Kidney (tissue), 14 donors: Measurements from ENCODE around the gene INCA1. TPM values are rescaled to one million over a fixed set of nuclear protein-coding genes. Genes with fewer than 3 reads are reported as not detected.

Source experiments
- DNase-seq, 5 donors: peaks; one replicate each; pipeline ENCODE4 v3.0.0-alpha.2; 2013 to 2020
- FAIRE-seq: peaks from 2 replicates; lab custom pipeline; 2012; peaks lifted over from hg19 to GRCh38; lab: Jason Lieb, UNC
- H3K27ac ChIP-seq, 2 donors: one replicate each; pipeline ENCODE4 v1.7.0; 2013; ENCODE audit warnings: low read depth in 2 of 2, low read length in 2 of 2, inconsistent platforms in 1 of 2
- H3K27me3 ChIP-seq: one replicate; pipeline ENCODE4 v1.7.1; 2013; ENCODE audit warnings: low read length, inconsistent platforms; ENCODE audit not compliant: control insufficient read depth, insufficient read depth
- H3K36me3 ChIP-seq, 3 donors: one replicate each; pipeline versions ENCODE4 v1.7.0 to v1.7.1; 2013; ENCODE audit warnings: low read length in 3 of 3, control low read depth in 1 of 3, inconsistent platforms in 1 of 3; ENCODE audit not compliant: insufficient read depth in 3 of 3, control insufficient read depth in 2 of 3
- H3K4me1 ChIP-seq, 3 donors: one replicate each; pipeline versions ENCODE4 v1.7.0 to v1.7.1; 2013; ENCODE audit warnings: low read length in 3 of 3, inconsistent platforms in 1 of 3, low read depth in 1 of 3; ENCODE audit not compliant: control insufficient read depth in 2 of 3, insufficient read depth in 2 of 3
- H3K4me3 ChIP-seq, 3 donors: one replicate each; pipeline versions ENCODE4 v1.7.0 to v1.8.1; 2013; ENCODE audit warnings: low read length in 3 of 3, control low read depth in 1 of 3, inconsistent platforms in 1 of 3
- H3K9ac ChIP-seq, 3 donors: one replicate each; pipeline versions ENCODE4 v1.7.0 to v1.7.1; 2013; ENCODE audit warnings: low read length in 3 of 3, control low read depth in 1 of 3, inconsistent platforms in 1 of 3
- H3K9me3 ChIP-seq, 3 donors: one replicate each; pipeline versions ENCODE4 v1.7.0 to v1.7.1; 2013; ENCODE audit warnings: low read length in 3 of 3, control low read depth in 1 of 3, inconsistent platforms in 1 of 3; ENCODE audit not compliant: control insufficient read depth in 2 of 3, insufficient read depth in 1 of 3
- intact Hi-C: fragments of 100-400 bp; cut with DNase I; formaldehyde crosslinking; loops from one replicate; pipeline ENCODE4 v1.11.1; 2022
- polyA plus RNA-seq: library from polyadenylated mRNA; stranded (reverse); fragments of 350-450 nt; fragmentation: Illumina TruSeq; extraction: RNeasy Lipid Tissue Mini Kit (QIAGEN cat#74804); gene quantifications from one replicate; pipeline ENCODE4 v1.2.3, GENCODE V29; 2014; ENCODE audit warnings: low read depth, low replicate concordance; ENCODE audit not compliant: insufficient read depth
- total RNA-seq: library from RNA; stranded (reverse); fragmentation: NEBNext Ultra II Directional; extraction: Animal tissue kit (Norgen Biotek cat#: 25700); gene quantifications from one replicate; pipeline ENCODE4 v1.2.1, GENCODE V29; 2021
- TF ChIP-seq, protein P1 (sequence below): IDR thresholded peaks from 3 replicates; pipeline ENCODE4 v1.5.1; 2012; ENCODE audit warnings: mild to moderate bottlenecking, moderate library complexity, borderline replicate concordance; ENCODE audit not compliant: insufficient read depth; ENCODE audit errors: extremely low read depth
- donor health status: control.
- donor health status: control.
- donor health status: control.
- donor health status: control.
- donor health status: control.
- donor health status: DM: yes; HTN: yes; CAD: no.
- donor health status: Normal renal cell carcinoma (clear cell type).

INCA1 gene
- total and polyA plus RNA-seq, 2 donors from 2014 or later = 1.5 to 1.6 TPM

- FAIRE-seq = no peak
- no peaks in the 10 kb centered on the region for H3K9me3 ChIP-seq
- peak; percentile 72 to 89 (median 80) for DNase-seq
- H3K27me3 ChIP-seq = no peaks in the 10 kb centered on the region
- H3K4me1 ChIP-seq = peaks cover 0 to 20% (median 4%) of the 10 kb centered on the region in 3 donors
- peak overlapping the region; percentile 43 to 79 (median 57) for H3K9ac ChIP-seq
- peaks cover 0 to 18% (median 13%) of the 10 kb centered on the region in 3 donors for H3K36me3 ChIP-seq
- H3K4me3 ChIP-seq = peak overlapping the region; percentile 69 to 91 (median 81)
- TF ChIP-seq, protein P1, sequence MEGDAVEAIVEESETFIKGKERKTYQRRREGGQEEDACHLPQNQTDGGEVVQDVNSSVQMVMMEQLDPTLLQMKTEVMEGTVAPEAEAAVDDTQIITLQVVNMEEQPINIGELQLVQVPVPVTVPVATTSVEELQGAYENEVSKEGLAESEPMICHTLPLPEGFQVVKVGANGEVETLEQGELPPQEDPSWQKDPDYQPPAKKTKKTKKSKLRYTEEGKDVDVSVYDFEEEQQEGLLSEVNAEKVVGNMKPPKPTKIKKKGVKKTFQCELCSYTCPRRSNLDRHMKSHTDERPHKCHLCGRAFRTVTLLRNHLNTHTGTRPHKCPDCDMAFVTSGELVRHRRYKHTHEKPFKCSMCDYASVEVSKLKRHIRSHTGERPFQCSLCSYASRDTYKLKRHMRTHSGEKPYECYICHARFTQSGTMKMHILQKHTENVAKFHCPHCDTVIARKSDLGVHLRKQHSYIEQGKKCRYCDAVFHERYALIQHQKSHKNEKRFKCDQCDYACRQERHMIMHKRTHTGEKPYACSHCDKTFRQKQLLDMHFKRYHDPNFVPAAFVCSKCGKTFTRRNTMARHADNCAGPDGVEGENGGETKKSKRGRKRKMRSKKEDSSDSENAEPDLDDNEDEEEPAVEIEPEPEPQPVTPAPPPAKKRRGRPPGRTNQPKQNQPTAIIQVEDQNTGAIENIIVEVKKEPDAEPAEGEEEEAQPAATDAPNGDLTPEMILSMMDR = no peak
- peak overlapping the region in 1 of 2 donors; percentile 67 for H3K27ac ChIP-seq
- intact Hi-C loops = no loop called here
These were observed 857 bp upstream of the INCA1 start for GRCh38 chr17:4998027-4998731.

DNA sequence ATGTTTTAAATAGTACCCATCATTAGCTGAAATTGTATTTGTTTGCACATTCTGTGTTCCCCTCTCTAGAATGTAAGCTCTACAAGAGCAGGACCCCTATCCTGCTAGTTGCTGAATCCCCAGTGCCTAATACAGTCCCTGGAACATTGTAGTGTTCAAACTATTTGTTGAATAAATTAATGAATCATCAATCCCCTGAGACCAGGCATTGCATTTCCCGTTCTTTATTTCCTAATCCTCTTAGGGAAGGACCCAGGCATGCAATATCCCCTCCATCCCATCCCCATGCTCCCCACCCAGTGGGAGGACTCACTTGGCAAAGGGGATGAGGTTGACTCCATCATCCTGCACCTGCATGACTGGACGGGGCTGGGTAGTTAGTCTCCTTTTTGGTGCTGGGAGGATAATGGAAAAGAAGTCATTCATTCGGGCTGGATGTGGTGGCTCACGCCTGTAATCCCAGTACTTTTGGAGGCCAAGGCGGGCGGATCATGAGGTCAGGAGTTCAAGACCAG is 3.2 kb downstream of the INCA1 start:
- no peaks in the 10 kb centered on the region for H3K9me3 ChIP-seq
- H3K36me3 ChIP-seq = no peaks in the 10 kb centered on the region
- TF ChIP-seq, protein P1 = no peak
- H3K4me1 ChIP-seq = peaks cover 0 to 10% (median 4%) of the 10 kb centered on the region in 3 donors
- DNase-seq (no peak), FAIRE-seq (no peak)
- intact Hi-C loops = no loop called here
- H3K9ac ChIP-seq = no peak overlapping the region
- no peaks in the 10 kb centered on the region for H3K27me3 ChIP-seq
- H3K27ac ChIP-seq = no peak overlapping the region
- H3K4me3 ChIP-seq = no peak overlapping the region

DNA sequence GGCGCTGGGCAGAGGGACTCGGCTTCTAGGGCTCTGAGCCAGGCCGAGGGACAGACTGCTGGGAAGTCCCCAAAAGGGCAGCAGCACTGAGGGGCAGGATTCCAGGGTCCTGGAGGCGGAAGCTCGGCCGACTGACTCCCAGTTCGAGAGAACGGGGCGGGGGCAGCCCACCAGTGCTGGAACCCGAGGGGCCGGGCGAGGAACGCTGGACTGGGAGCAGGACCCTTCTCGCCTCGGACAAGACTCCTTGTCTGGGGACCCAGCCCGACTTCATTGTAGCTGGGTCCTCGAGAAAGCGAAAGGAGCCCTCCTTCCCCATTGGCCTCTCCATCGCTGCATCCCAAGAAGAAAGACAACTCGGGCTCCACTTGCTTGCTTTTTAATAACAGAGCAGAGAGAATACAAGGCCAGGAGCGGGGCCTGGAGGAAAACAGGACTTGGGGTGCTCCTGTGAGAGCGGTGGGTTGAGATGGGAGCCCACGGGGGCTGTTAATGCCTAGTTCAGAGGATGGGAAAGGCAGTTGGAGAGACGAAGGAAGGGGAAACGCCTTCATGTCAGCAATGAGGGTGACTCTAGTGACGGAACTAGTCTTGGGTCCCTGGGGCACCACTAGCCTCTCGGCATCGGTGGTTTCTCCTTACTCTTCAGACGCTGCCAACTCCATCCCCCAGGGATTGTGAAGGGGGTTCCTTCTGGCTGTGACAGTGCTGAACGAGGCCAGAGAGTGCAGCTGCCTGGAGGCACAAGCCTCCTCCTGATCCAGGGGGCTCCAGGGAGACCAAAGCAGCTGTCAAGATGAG is 9.4 kb downstream of the INCA1 start:
- TF ChIP-seq, protein P1 = no peak
- Histone ChIP-seq H3K9ac (peak overlapping the region; percentile 38 to 74 (median 71)), H3K27me3 (no peaks in the 10 kb centered on the region), H3K36me3 (peaks cover 0 to 5% (median 4%) of the 10 kb centered on the region in 3 donors), H3K4me1 (peaks cover 4 to 17% (median 8%) of the 10 kb centered on the region in 3 donors), H3K9me3 (no peaks in the 10 kb centered on the region), H3K27ac (peak overlapping the region; percentile 94 to 96), H3K4me3 (peak overlapping the region; percentile 73 to 75 (median 74))
- DNase-seq (peak in 2 of 5 donors; percentile 7 to 41), FAIRE-seq (no peak)
- intact Hi-C loops = no loop called here
